ENCODE results near the gene PPP3R2.

Gene PPP3R2

DNA sequence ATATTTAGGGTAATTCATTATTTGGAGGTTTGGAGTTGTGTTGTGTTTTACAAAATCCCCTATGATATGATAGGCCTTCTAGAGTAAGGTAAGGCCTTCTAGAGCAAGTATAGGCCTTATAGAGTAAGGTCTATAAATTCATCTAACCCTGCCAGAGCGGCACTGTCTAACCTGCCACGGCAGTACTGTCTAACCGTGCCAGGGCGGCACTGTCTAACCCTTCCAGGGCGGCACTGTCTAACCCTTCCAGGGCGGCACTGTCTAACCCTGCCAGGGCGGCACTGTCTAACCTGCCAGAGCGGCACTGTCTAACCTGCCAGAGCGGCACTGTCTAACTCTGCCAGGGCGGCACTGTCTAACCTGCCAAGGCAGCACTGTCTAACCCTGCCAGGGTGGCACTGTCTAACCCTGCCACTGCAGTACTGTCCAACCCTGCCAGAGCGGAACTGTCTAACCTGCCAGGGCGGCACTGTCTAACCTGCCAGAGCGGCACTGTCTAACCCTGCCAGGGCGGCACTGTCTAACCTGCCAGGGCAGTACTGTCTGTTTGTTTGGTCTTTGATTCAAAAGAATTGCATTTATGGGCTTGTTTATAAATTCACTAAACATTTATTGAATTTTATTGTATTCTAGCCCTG, 51.6 kb downstream of the PPP3R2 start:
- FAIRE-seq (no peak), DNase-seq (ENCODE audit: insufficient read length, low spot score) (no peak)

Data from HTR-8/SVneo (cell line).